Measurements from ENCODE around the gene HCRTR2. TPM values are rescaled to one million over a fixed set of nuclear protein-coding genes. Genes with fewer than 3 reads are reported as not detected.

The HCRTR2 gene
- total and polyA plus RNA-seq, 2 donors, result 0.07 to 0.09 TPM

GRCh38 chr6:55260181-55260580 lies 85.9 kb downstream of the HCRTR2 start:
- Histone ChIP-seq H3K27ac (ENCODE audit: low read depth in 1 of 2, low read length in 1 of 2) (no peak overlapping the region), H3K9me3 (ENCODE audit: control insufficient read depth in 2 of 2, insufficient read depth in 1 of 2, low read length in 1 of 2) (no peaks in the 10 kb centered on the region), H3K4me3 (ENCODE audit: low read length in 2 of 2) (no peak overlapping the region), H3K4me1 (ENCODE audit: control insufficient read depth in 2 of 2, insufficient read depth in 2 of 2, low read length in 2 of 2) (no peaks in the 10 kb centered on the region), H3K36me3 (ENCODE audit: control insufficient read depth in 2 of 2, insufficient read depth in 2 of 2, low read length in 1 of 2) (no peaks in the 10 kb centered on the region), H3K27me3 (ENCODE audit: control insufficient read depth in 2 of 2, insufficient read depth in 1 of 2, low read length in 1 of 2) (no peaks in the 10 kb centered on the region)
- DNase-seq (ENCODE audit: low read depth in 6 of 9, low spot score in 9 of 9), result no peak
- 81% methylated on average over 2 of the region's 2 CpGs for whole genome bisulfite sequencing

GRCh38 chr6:55265409-55266114 lies 91.2 kb downstream of the HCRTR2 start:
- WGBS, result 90% methylated on average over 4 of the region's 4 CpGs
- H3K27me3 ChIP-seq (ENCODE audit: control insufficient read depth in 2 of 2, insufficient read depth in 1 of 2, low read length in 1 of 2), result no peaks in the 10 kb centered on the region

GRCh38 chr6:55266896-55267295 lies 92.6 kb downstream of the HCRTR2 start:
- H3K27me3 ChIP-seq (ENCODE audit: control insufficient read depth in 2 of 2, insufficient read depth in 1 of 2, low read length in 1 of 2), result no peaks in the 10 kb centered on the region
- H3K27ac ChIP-seq (ENCODE audit: low read depth in 1 of 2, low read length in 1 of 2), result no peak overlapping the region
- 91% methylated on average over 2 of the region's 2 CpGs for WGBS
- no peak for DNase-seq (ENCODE audit: low read depth in 6 of 9, low spot score in 9 of 9)
- H3K4me1 ChIP-seq (ENCODE audit: control insufficient read depth in 2 of 2, insufficient read depth in 2 of 2, low read length in 2 of 2), result no peaks in the 10 kb centered on the region
- no peaks in the 10 kb centered on the region for H3K36me3 ChIP-seq (ENCODE audit: control insufficient read depth in 2 of 2, insufficient read depth in 2 of 2, low read length in 1 of 2)
- no peak overlapping the region for H3K4me3 ChIP-seq (ENCODE audit: low read length in 2 of 2)
- no peaks in the 10 kb centered on the region for H3K9me3 ChIP-seq (ENCODE audit: control insufficient read depth in 2 of 2, insufficient read depth in 1 of 2, low read length in 1 of 2)

More at GRCh38 chr6:55265409-55266114, 91.2 kb downstream of the HCRTR2 start:
- Histone ChIP-seq H3K4me3 (ENCODE audit: low read length in 2 of 2) (no peak overlapping the region), H3K9me3 (ENCODE audit: control insufficient read depth in 2 of 2, insufficient read depth in 1 of 2, low read length in 1 of 2) (no peaks in the 10 kb centered on the region), H3K36me3 (ENCODE audit: control insufficient read depth in 2 of 2, insufficient read depth in 2 of 2, low read length in 1 of 2) (no peaks in the 10 kb centered on the region), H3K27ac (ENCODE audit: low read depth in 1 of 2, low read length in 1 of 2) (no peak overlapping the region), H3K4me1 (ENCODE audit: control insufficient read depth in 2 of 2, insufficient read depth in 2 of 2, low read length in 2 of 2) (no peaks in the 10 kb centered on the region)
- no peak for DNase-seq (ENCODE audit: low read depth in 6 of 9, low spot score in 9 of 9)

- Histone ChIP-seq H3K9me3 (ENCODE audit: control insufficient read depth in 2 of 2, insufficient read depth in 1 of 2, low read length in 1 of 2) (no peaks in the 10 kb centered on the region), H3K4me1 (ENCODE audit: control insufficient read depth in 2 of 2, insufficient read depth in 2 of 2, low read length in 2 of 2) (no peaks in the 10 kb centered on the region), H3K4me3 (ENCODE audit: low read length in 2 of 2) (no peak overlapping the region), H3K27ac (ENCODE audit: low read depth in 1 of 2, low read length in 1 of 2) (no peak overlapping the region), H3K36me3 (ENCODE audit: control insufficient read depth in 2 of 2, insufficient read depth in 2 of 2, low read length in 1 of 2) (no peaks in the 10 kb centered on the region), H3K27me3 (ENCODE audit: control insufficient read depth in 2 of 2, insufficient read depth in 1 of 2, low read length in 1 of 2) (no peaks in the 10 kb centered on the region)
- peak in 2 of 9 donors; percentile 22 to 31 for DNase-seq (ENCODE audit: low read depth in 6 of 9, low spot score in 9 of 9)
- 33% methylated on average over 15 of the region's 15 CpGs for WGBS
These were observed 102.6 kb downstream of the HCRTR2 start for GRCh38 chr6:55276745-55277530.

- 91% methylated on average over 5 of the region's 5 CpGs for WGBS
- Histone ChIP-seq H3K36me3 (ENCODE audit: control insufficient read depth in 2 of 2, insufficient read depth in 2 of 2, low read length in 1 of 2) (no peaks in the 10 kb centered on the region), H3K27me3 (ENCODE audit: control insufficient read depth in 2 of 2, insufficient read depth in 1 of 2, low read length in 1 of 2) (no peaks in the 10 kb centered on the region), H3K27ac (ENCODE audit: low read depth in 1 of 2, low read length in 1 of 2) (no peak overlapping the region), H3K9me3 (ENCODE audit: control insufficient read depth in 2 of 2, insufficient read depth in 1 of 2, low read length in 1 of 2) (no peaks in the 10 kb centered on the region), H3K4me3 (ENCODE audit: low read length in 2 of 2) (no peak overlapping the region), H3K4me1 (ENCODE audit: control insufficient read depth in 2 of 2, insufficient read depth in 2 of 2, low read length in 2 of 2) (no peaks in the 10 kb centered on the region)
- DNase-seq (ENCODE audit: low read depth in 6 of 9, low spot score in 9 of 9), result no peak
These were observed 103.3 kb downstream of the HCRTR2 start for GRCh38 chr6:55277646-55278045.

- no peak for DNase-seq (ENCODE audit: low read depth in 6 of 9, low spot score in 9 of 9)
These were observed 106.9 kb downstream of the HCRTR2 start for GRCh38 chr6:55281215-55281614.

GRCh38 chr6:55282115-55282514 lies 107.8 kb downstream of the HCRTR2 start:
- WGBS, result 94% methylated on average over 6 of the region's 6 CpGs
- Histone ChIP-seq H3K27me3 (ENCODE audit: control insufficient read depth in 2 of 2, insufficient read depth in 1 of 2, low read length in 1 of 2) (no peaks in the 10 kb centered on the region), H3K36me3 (ENCODE audit: control insufficient read depth in 2 of 2, insufficient read depth in 2 of 2, low read length in 1 of 2) (no peaks in the 10 kb centered on the region), H3K9me3 (ENCODE audit: control insufficient read depth in 2 of 2, insufficient read depth in 1 of 2, low read length in 1 of 2) (no peaks in the 10 kb centered on the region), H3K27ac (ENCODE audit: low read depth in 1 of 2, low read length in 1 of 2) (no peak overlapping the region), H3K4me3 (ENCODE audit: low read length in 2 of 2) (no peak overlapping the region), H3K4me1 (ENCODE audit: control insufficient read depth in 2 of 2, insufficient read depth in 2 of 2, low read length in 2 of 2) (no peaks in the 10 kb centered on the region)
- DNase-seq (ENCODE audit: low read depth in 6 of 9, low spot score in 9 of 9), result no peak

More at GRCh38 chr6:55281215-55281614, 106.9 kb downstream of the HCRTR2 start:
- Histone ChIP-seq H3K27me3 (ENCODE audit: control insufficient read depth in 2 of 2, insufficient read depth in 1 of 2, low read length in 1 of 2) (no peaks in the 10 kb centered on the region), H3K9me3 (ENCODE audit: control insufficient read depth in 2 of 2, insufficient read depth in 1 of 2, low read length in 1 of 2) (no peaks in the 10 kb centered on the region), H3K4me1 (ENCODE audit: control insufficient read depth in 2 of 2, insufficient read depth in 2 of 2, low read length in 2 of 2) (no peaks in the 10 kb centered on the region), H3K27ac (ENCODE audit: low read depth in 1 of 2, low read length in 1 of 2) (no peak overlapping the region), H3K36me3 (ENCODE audit: control insufficient read depth in 2 of 2, insufficient read depth in 2 of 2, low read length in 1 of 2) (no peaks in the 10 kb centered on the region), H3K4me3 (ENCODE audit: low read length in 2 of 2) (no peak overlapping the region)
- 82% methylated on average over 4 of the region's 4 CpGs for WGBS

GRCh38 chr6:55286824-55287223 lies 112.5 kb downstream of the HCRTR2 start:
- DNase-seq (ENCODE audit: low read depth in 6 of 9, low spot score in 9 of 9), result no peak
- no peak overlapping the region for H3K27ac ChIP-seq (ENCODE audit: low read depth in 1 of 2, low read length in 1 of 2)
- 25% methylated on average over 2 of the region's 2 CpGs for WGBS
- H3K36me3 ChIP-seq (ENCODE audit: control insufficient read depth in 2 of 2, insufficient read depth in 2 of 2, low read length in 1 of 2), result no peaks in the 10 kb centered on the region
- H3K4me3 ChIP-seq (ENCODE audit: low read length in 2 of 2), result no peak overlapping the region
- H3K9me3 ChIP-seq (ENCODE audit: control insufficient read depth in 2 of 2, insufficient read depth in 1 of 2, low read length in 1 of 2), result no peaks in the 10 kb centered on the region
- no peaks in the 10 kb centered on the region for H3K4me1 ChIP-seq (ENCODE audit: control insufficient read depth in 2 of 2, insufficient read depth in 2 of 2, low read length in 2 of 2)
- H3K27me3 ChIP-seq (ENCODE audit: control insufficient read depth in 2 of 2, insufficient read depth in 1 of 2, low read length in 1 of 2), result no peaks in the 10 kb centered on the region

- no peak overlapping the region for H3K27ac ChIP-seq (ENCODE audit: low read depth in 1 of 2, low read length in 1 of 2)
- H3K36me3 ChIP-seq (ENCODE audit: control insufficient read depth in 2 of 2, insufficient read depth in 2 of 2, low read length in 1 of 2), result no peaks in the 10 kb centered on the region
- 59% methylated on average over 2 of the region's 2 CpGs for WGBS
- no peaks in the 10 kb centered on the region for H3K27me3 ChIP-seq (ENCODE audit: control insufficient read depth in 2 of 2, insufficient read depth in 1 of 2, low read length in 1 of 2)
- no peaks in the 10 kb centered on the region for H3K4me1 ChIP-seq (ENCODE audit: control insufficient read depth in 2 of 2, insufficient read depth in 2 of 2, low read length in 2 of 2)
- no peaks in the 10 kb centered on the region for H3K9me3 ChIP-seq (ENCODE audit: control insufficient read depth in 2 of 2, insufficient read depth in 1 of 2, low read length in 1 of 2)
- no peak overlapping the region for H3K4me3 ChIP-seq (ENCODE audit: low read length in 2 of 2)
- no peak for DNase-seq (ENCODE audit: low read depth in 6 of 9, low spot score in 9 of 9)
These were observed 116.4 kb downstream of the HCRTR2 start for GRCh38 chr6:55290736-55291135.
